Measurements from ENCODE around the gene SON. TPM values are rescaled to one million over a fixed set of nuclear protein-coding genes. Genes with fewer than 3 reads are reported as not detected.

The SON gene
- polyA plus RNA-seq, 1 donor from 2014 or later, result 123 TPM

DNA sequence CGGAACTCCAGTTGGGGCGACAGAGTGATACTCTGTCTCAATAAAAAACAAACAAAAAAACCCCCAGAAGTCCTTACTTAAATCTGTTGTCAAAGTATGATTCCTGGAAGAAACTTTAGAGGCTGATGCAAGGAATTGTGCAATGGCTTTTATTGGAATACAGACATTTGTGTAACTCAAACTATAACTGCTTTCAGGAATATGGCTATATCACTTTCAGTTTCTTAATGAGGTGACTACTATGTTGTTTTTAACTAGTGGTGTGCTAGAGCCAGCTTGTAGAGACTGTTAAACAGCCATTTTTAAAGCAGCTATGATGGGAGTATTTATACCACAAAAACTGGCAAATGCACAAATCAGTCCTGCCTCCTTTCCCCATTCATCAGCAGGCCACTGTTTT, 28.6 kb upstream of the SON start:
- Histone ChIP-seq H3K4me3 (ENCODE audit: low read length) (no peak overlapping the region), H3K27me3 (ENCODE audit: insufficient read depth, low read depth, low read length) (no peaks in the 10 kb centered on the region), H3K4me2 (ENCODE audit: low read length) (no peak overlapping the region), H3K27ac (ENCODE audit: low read length) (no peak overlapping the region), H3K36me3 (ENCODE audit: insufficient read depth, low read length) (no peaks in the 10 kb centered on the region), H3K9ac (ENCODE audit: low read length) (no peak overlapping the region), H3K9me2 (ENCODE audit: insufficient read depth, low read length) (no peaks in the 10 kb centered on the region), H3K9me3 (ENCODE audit: low read length) (no peaks in the 10 kb centered on the region), H3F3A (ENCODE audit: insufficient read depth, low read length, poor library complexity, severe bottlenecking) (no peaks in the 10 kb centered on the region), H3K79me2 (replicated peaks; ENCODE audit: insufficient read depth, low read length) (no peaks in the 10 kb centered on the region), H4K20me1 (ENCODE audit: insufficient read depth) (no peaks in the 10 kb centered on the region), H2AFZ (ENCODE audit: low read depth, low read length) (no peak overlapping the region)
- TF ChIP-seq POLR2AphosphoS5 (IDR thresholded peaks at IDR 0.05) (no peak), EZH2 (IDR thresholded peaks at IDR 0.05; ENCODE audit: borderline replicate concordance, insufficient read depth, low read length, poor library complexity, severe bottlenecking) (no peak), TAF1 (IDR thresholded peaks at IDR 0.05; ENCODE audit: low read depth) (no peak), EP300 (conservative IDR thresholded peaks at IDR 0.05; ENCODE audit: poor library complexity, severe bottlenecking) (no peak), MXI1 (conservative IDR thresholded peaks at IDR 0.05; ENCODE audit: poor library complexity, severe bottlenecking) (no peak), CTCF (IDR thresholded peaks at IDR 0.05; ENCODE audit: poor library complexity, severe bottlenecking) (no peak), SMC3 (conservative IDR thresholded peaks at IDR 0.05; ENCODE audit: poor library complexity) (no peak), RAD21 (conservative IDR thresholded peaks at IDR 0.05) (no peak), REST (IDR thresholded peaks at IDR 0.05; ENCODE audit: borderline replicate concordance) (no peak)

DNA sequence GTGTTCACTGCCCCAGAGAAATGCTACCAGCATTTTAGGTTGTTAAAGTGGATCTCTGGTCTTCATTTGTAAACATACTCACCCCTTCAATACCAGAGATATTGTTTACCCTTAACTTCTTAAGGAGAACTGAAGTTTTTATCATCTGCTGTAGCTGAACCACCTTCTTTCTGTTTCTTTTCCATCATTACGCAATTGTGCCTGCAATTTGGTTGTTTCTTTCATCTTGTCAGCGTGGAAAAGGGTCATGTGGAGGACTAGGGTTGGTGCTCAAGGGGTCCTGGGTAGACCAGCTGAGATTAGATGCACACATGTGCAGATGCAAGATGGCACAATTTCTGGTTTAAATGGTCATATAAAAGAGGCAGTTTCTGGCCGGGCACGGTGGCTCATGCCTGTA, 23.9 kb upstream of the SON start:
- Histone ChIP-seq H3K9ac (ENCODE audit: low read length) (no peak overlapping the region), H3K27me3 (ENCODE audit: insufficient read depth, low read depth, low read length) (no peaks in the 10 kb centered on the region), H3K4me2 (ENCODE audit: low read length) (no peak overlapping the region), H3K36me3 (ENCODE audit: insufficient read depth, low read length) (no peaks in the 10 kb centered on the region), H2AFZ (ENCODE audit: low read depth, low read length) (no peak overlapping the region), H3F3A (ENCODE audit: insufficient read depth, low read length, poor library complexity, severe bottlenecking) (no peaks in the 10 kb centered on the region), H3K27ac (ENCODE audit: low read length) (no peak overlapping the region), H3K4me3 (ENCODE audit: low read length) (no peak overlapping the region), H4K20me1 (ENCODE audit: insufficient read depth) (no peaks in the 10 kb centered on the region), H3K9me3 (ENCODE audit: low read length) (no peaks in the 10 kb centered on the region), H3K9me2 (ENCODE audit: insufficient read depth, low read length) (no peaks in the 10 kb centered on the region), H3K79me2 (replicated peaks; ENCODE audit: insufficient read depth, low read length) (no peaks in the 10 kb centered on the region)
- TF ChIP-seq SMC3 (conservative IDR thresholded peaks at IDR 0.05; ENCODE audit: poor library complexity), result no peak
- no peak for TF ChIP-seq EZH2 (IDR thresholded peaks at IDR 0.05; ENCODE audit: borderline replicate concordance, insufficient read depth, low read length, poor library complexity, severe bottlenecking)
- TF ChIP-seq EP300 (conservative IDR thresholded peaks at IDR 0.05; ENCODE audit: poor library complexity, severe bottlenecking), result no peak
- no peak for TF ChIP-seq POLR2AphosphoS5 (IDR thresholded peaks at IDR 0.05)
- TF ChIP-seq MXI1 (conservative IDR thresholded peaks at IDR 0.05; ENCODE audit: poor library complexity, severe bottlenecking), result no peak

All from neural cell (in vitro differentiated cells).